ENCODE measurements around the gene DHX32.

Gene DHX32

DNA sequence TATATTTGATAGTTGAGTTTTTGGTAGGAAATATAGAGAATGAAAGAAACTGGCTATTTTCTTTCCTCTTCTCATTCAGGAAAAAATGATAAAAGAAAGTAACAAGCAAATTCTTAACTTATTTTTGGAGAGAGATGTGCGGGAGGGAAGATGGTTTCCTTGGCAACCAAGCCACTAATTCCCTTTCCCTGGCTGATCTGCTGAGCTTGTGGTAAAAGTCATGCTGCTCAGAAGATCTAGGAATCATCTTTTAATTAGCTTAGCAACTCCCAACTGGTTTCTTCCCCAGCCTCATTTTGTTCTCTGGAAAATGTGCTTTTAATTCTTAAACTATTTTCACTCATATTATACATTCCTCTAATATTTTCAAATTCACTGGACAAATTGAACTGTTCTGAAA lies 69.8 kb downstream of the DHX32 start:
- no peak for DNase-seq (ENCODE audit: low spot score)

DNA sequence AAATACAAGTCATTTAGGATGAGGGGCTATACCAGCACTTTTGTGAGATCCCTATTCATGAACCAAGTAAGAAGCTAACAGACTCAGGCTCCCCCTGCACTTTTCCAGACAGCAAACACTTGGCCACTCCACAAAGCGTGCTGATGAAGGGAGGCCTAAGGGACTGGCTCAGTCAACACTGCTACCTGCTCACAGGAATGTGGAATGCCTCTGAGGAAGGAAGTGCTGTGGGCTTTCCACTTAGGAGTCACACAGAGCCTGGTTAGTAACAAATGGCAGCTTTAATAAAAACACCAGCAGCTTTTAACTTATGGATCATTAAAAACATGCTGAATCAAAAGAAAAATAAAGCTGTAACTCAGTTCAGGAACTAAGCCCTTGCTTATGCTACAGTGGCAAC lies 73.0 kb downstream of the DHX32 start:
- DNase-seq (ENCODE audit: low spot score) = no peak

GRCh38 chr10:125802739-125803138 lies 78.4 kb downstream of the DHX32 start:
- DNase-seq (ENCODE audit: low spot score) = no peak

- no peak for DNase-seq (ENCODE audit: low spot score)
Measured at GRCh38 chr10:125802131-125802530, 79.0 kb downstream of the DHX32 start.

GRCh38 chr10:125801574-125801973 lies 79.5 kb downstream of the DHX32 start:
- DNase-seq (ENCODE audit: low spot score) = no peak

DNA sequence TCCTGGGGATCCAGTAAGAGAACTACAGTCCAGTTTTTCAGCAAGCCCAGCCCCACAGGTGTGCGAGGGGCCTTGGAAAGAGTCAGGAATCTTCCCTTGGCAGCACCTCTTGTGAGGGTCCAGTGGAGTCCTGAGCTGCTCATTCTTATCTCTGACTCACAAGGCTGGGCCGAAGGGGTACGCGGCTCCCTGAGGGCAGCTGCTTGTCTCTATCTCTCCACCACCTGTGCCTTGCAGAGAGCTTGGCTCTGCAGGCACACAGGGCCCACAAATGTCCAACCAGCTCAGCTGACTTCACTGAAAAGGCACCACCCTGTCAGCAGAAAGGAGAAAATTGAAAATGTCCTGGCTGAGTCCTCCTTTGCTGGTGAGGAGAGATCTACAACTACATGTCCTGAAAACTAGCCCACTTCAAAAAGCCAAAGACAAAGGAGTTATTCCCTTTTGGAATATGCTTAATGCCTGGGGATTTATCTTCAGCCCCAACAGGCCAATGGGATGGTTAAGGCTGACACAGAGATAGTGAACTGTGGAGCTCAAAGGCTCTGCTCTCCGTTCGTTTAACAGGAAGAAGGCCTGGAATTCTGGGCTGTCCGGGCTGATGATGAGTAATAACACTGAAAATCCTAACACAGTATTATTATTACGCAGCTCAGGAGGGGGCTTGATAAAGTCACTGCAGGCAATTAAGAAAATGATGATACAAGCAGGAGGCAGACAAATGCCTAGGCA lies 81.5 kb downstream of the DHX32 start:
- no peak for DNase-seq (ENCODE audit: low spot score)

GRCh38 chr10:125797994-125798662 lies 83.0 kb downstream of the DHX32 start:
- no peak for DNase-seq (ENCODE audit: low spot score)

- no peak for DNase-seq (ENCODE audit: low spot score)
Measured at GRCh38 chr10:125797424-125797823, 83.7 kb downstream of the DHX32 start.

GRCh38 chr10:125795637-125796190 lies 85.4 kb downstream of the DHX32 start:
- no peak for DNase-seq (ENCODE audit: low spot score)

GRCh38 chr10:125795128-125795527 lies 86.0 kb downstream of the DHX32 start:
- no peak for DNase-seq (ENCODE audit: low spot score)

GRCh38 chr10:125792342-125793300 lies 88.5 kb downstream of the DHX32 start:
- no peak for DNase-seq (ENCODE audit: low spot score)

- DNase-seq (ENCODE audit: low spot score) = no peak
Measured at GRCh38 chr10:125788156-125789034, 92.7 kb downstream of the DHX32 start.
